Lung (tissue), 12 donors: ENCODE results near the gene CASKIN2. TPM values are rescaled to one million over a fixed set of nuclear protein-coding genes. Genes with fewer than 3 reads are reported as not detected.

Experiments used
- ATAC-seq: fragments of 200-7000 bp; cut with Tn5 transposase; one replicate; pipeline ENCODE4 v1.9.1; 2020; ENCODE audit warnings: moderate number of reproducible peaks; ENCODE audit not compliant: insufficient read depth, low FRiP score
- DNase-seq, 3 donors: peaks; one replicate each; pipeline ENCODE4 v3.0.0-alpha.2; 2013 to 2017
- H3K27ac ChIP-seq, 2 donors: one replicate each; pipeline ENCODE4 v1.5.1; 2013; ENCODE audit warnings: mild to moderate bottlenecking in 2 of 2, moderate library complexity in 2 of 2, control low read depth in 1 of 2, inconsistent platforms in 1 of 2, low read depth in 1 of 2, low read length in 1 of 2
- H3K27me3 ChIP-seq, 3 donors: one replicate each; pipeline ENCODE4 v1.5.1; 2013; ENCODE audit warnings: low read length in 2 of 3; ENCODE audit not compliant: control insufficient read depth in 3 of 3, insufficient read depth in 3 of 3
- H3K36me3 ChIP-seq, 4 donors: one replicate each; pipeline ENCODE4 v1.5.1; 2013; ENCODE audit warnings: low read length in 4 of 4, mild to moderate bottlenecking in 1 of 4, moderate library complexity in 1 of 4; ENCODE audit not compliant: control insufficient read depth in 4 of 4, insufficient read depth in 4 of 4
- H3K4me1 ChIP-seq, 5 donors: one replicate each; pipeline ENCODE4 v1.5.1; 2013; ENCODE audit warnings: low read length in 5 of 5, mild to moderate bottlenecking in 2 of 5, moderate library complexity in 1 of 5; ENCODE audit not compliant: control insufficient read depth in 5 of 5, insufficient read depth in 5 of 5
- H3K4me3 ChIP-seq: one replicate; pipeline ENCODE4 v1.5.1; 2013; ENCODE audit warnings: mild to moderate bottlenecking, control low read depth, moderate library complexity
- H3K9ac ChIP-seq, 2 donors: one replicate each; pipeline ENCODE4 v1.5.1; 2013; ENCODE audit warnings: low read length in 2 of 2, control low read depth in 1 of 2; ENCODE audit not compliant: insufficient read depth in 1 of 2
- H3K9me3 ChIP-seq, 4 donors: one replicate each; pipeline ENCODE4 v1.5.1; 2013; ENCODE audit warnings: low read length in 3 of 4, mild to moderate bottlenecking in 1 of 4, moderate library complexity in 1 of 4; ENCODE audit not compliant: control insufficient read depth in 4 of 4, insufficient read depth in 3 of 4
- WGBS, 2 donors: extraction: QIAGEN DNeasy Blood & Tissue Kit; methylation state at CpG; one replicate each; pipeline ENCODE4 v1.1.7; 2013; 5-methylcytosine and 5-hydroxymethylcytosine counted together
- polyA plus RNA-seq, 2 donors: library from polyadenylated mRNA; stranded (reverse); fragments of 200-250 nt; gene quantifications; one replicate each; pipeline ENCODE4 v1.2.1, GENCODE V29; 2013
- total RNA-seq, 2 donors: library from RNA; depleted of rRNA in 1 of 2; stranded (reverse); fragments of >200 nt in 1 of 2; gene quantifications; one replicate each; pipeline ENCODE4 v1.2.1, GENCODE V29; 2014 to 2021
- TF ChIP-seq, protein P1 (sequence below): IDR thresholded peaks from 2 replicates; pipeline ENCODE4 v1.5.1; 2012; ENCODE audit warnings: mild to moderate bottlenecking; ENCODE audit errors: control extremely low read depth, extremely low read depth
- donor health status: control.
- donor health status: control.
- donor health status: Bipolar disorder and iron deficiency.
- donor health status: healthy.
- donor health status: DM: yes; HTN: yes; CAD: no.

Gene CASKIN2
- total and polyA plus RNA-seq, 4 donors = 22.3 to 81.5 (median 35.1) TPM

GRCh38 chr17:75498039-75498725 lies 17.2 kb downstream of the CASKIN2 start:
- no peaks in the 10 kb centered on the region for H3K9me3 ChIP-seq
- H3K9ac ChIP-seq = no peak overlapping the region
- ATAC-seq = no peak
- no peak overlapping the region for H3K4me3 ChIP-seq
- DNase-seq = no peak
- TF ChIP-seq, protein P1, sequence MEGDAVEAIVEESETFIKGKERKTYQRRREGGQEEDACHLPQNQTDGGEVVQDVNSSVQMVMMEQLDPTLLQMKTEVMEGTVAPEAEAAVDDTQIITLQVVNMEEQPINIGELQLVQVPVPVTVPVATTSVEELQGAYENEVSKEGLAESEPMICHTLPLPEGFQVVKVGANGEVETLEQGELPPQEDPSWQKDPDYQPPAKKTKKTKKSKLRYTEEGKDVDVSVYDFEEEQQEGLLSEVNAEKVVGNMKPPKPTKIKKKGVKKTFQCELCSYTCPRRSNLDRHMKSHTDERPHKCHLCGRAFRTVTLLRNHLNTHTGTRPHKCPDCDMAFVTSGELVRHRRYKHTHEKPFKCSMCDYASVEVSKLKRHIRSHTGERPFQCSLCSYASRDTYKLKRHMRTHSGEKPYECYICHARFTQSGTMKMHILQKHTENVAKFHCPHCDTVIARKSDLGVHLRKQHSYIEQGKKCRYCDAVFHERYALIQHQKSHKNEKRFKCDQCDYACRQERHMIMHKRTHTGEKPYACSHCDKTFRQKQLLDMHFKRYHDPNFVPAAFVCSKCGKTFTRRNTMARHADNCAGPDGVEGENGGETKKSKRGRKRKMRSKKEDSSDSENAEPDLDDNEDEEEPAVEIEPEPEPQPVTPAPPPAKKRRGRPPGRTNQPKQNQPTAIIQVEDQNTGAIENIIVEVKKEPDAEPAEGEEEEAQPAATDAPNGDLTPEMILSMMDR = no peak
- peak overlapping the region in 1 of 2 donors; percentile 40 for H3K27ac ChIP-seq
- no peaks in the 10 kb centered on the region for H3K27me3 ChIP-seq
- no peaks in the 10 kb centered on the region for H3K4me1 ChIP-seq
- peaks cover 2 to 83% (median 25%) of the 10 kb centered on the region in 4 donors for H3K36me3 ChIP-seq
- WGBS, 2 donors = 33 to 59% methylated on average over 21 of the region's 21 CpGs

GRCh38 chr17:75496005-75496404 lies 19.3 kb downstream of the CASKIN2 start:
- 93 to 94% methylated on average over 10 to 11 of the region's 11 CpGs for WGBS, 2 donors
- DNase-seq = no peak
- peaks cover 0 to 3% (median 0%) of the 10 kb centered on the region in 5 donors for H3K4me1 ChIP-seq
- no peak overlapping the region for H3K27ac ChIP-seq
- H3K9ac ChIP-seq = no peak overlapping the region
- no peak for ATAC-seq
- H3K36me3 ChIP-seq = peaks cover 3 to 80% (median 26%) of the 10 kb centered on the region in 4 donors
- H3K27me3 ChIP-seq = no peaks in the 10 kb centered on the region
- H3K4me3 ChIP-seq = no peak overlapping the region
- H3K9me3 ChIP-seq = no peaks in the 10 kb centered on the region
- TF ChIP-seq, protein P1 = no peak

DNA sequence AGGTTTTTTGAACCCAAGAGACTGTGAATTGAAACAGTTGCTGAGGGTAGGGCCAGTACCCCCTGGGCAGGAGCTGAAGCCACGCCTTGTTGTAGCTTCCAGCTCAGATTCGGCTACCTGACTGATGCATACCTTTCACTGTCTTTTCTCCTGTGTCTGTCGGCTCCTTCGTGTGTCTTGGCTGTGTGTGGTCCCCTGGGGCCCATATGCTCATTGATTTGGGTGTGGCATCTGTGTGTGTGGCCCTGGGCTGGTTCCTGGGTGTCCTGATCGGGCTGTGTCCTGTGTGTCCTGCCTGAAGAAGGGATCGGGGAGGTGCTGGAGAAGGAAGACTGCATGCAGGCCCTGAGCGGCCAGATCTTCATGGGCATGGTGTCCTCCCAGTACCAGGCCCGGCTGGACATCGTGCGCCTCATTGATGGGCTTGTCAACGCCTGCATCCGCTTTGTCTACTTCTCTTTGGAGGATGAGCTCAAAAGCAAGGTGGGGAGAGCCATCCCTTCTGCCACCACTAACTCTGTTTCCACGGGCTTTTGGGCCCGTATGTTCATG lies 20.9 kb downstream of the CASKIN2 start:
- Histone ChIP-seq H3K4me3 (no peak overlapping the region), H3K36me3 (peaks cover 3 to 68% (median 27%) of the 10 kb centered on the region in 4 donors), H3K4me1 (peaks cover 0 to 14% (median 0%) of the 10 kb centered on the region in 5 donors), H3K9ac (no peak overlapping the region), H3K9me3 (no peaks in the 10 kb centered on the region), H3K27ac (no peak overlapping the region), H3K27me3 (no peaks in the 10 kb centered on the region)
- ATAC-seq (no peak), DNase-seq (no peak)
- 93 to 94% methylated on average over 14 of the region's 14 CpGs for WGBS, 2 donors
- TF ChIP-seq, protein P1 = no peak
